Calu3 (cell line): ENCODE measurements around the gene P3H2. TPM values are rescaled to one million over a fixed set of nuclear protein-coding genes. Genes with fewer than 3 reads are reported as not detected.
"Not testable (repeated sequence)": the region's sequence is repeated elsewhere in the genome, so short reads cannot be mapped to it uniquely, and the experiment has no call there.

Source experiments
- BruUV-seq: library from RNA; stranded (reverse); fragments of 400-500 nt; replicated peaks from 2 replicates; lab custom pipeline; 2021; lab: Mats Ljungman, UMichigan
- CTCF ChIA-PET: fragments of 300-600 bp; sonication (Branson Sonifier 250); formaldehyde crosslinking; loops from one replicate; lab custom pipeline; 2022; ENCODE audit warnings: antibody characterized with exemption; lab: Charles Lee
- DNase-seq: peaks from one replicate; pipeline ENCODE4 v3.0.0; 2022
- H3K27ac Mint-ChIP-seq: one replicate; pipeline ENCODE4 v1.8.0; 2022; ENCODE audit warnings: mixed read lengths; ENCODE audit not compliant: unreplicated experiment
- H3K27me3 Mint-ChIP-seq: one replicate; pipeline ENCODE4 v1.8.0; 2022; ENCODE audit warnings: mixed read lengths; ENCODE audit not compliant: unreplicated experiment
- H3K36me3 Mint-ChIP-seq: one replicate; pipeline ENCODE4 v1.8.0; 2022; ENCODE audit warnings: mild to moderate bottlenecking, moderate library complexity, mixed read lengths; ENCODE audit not compliant: insufficient read depth, unreplicated experiment
- H3K4me1 Mint-ChIP-seq: one replicate; pipeline ENCODE4 v1.8.0; 2022; ENCODE audit warnings: mild to moderate bottlenecking, low read depth, mixed read lengths; ENCODE audit not compliant: unreplicated experiment
- H3K4me3 Mint-ChIP-seq: one replicate; pipeline ENCODE4 v1.8.0; 2022; ENCODE audit warnings: mild to moderate bottlenecking, low read depth, moderate library complexity, mixed read lengths; ENCODE audit not compliant: unreplicated experiment
- H3K9me3 Mint-ChIP-seq: one replicate; pipeline ENCODE4 v1.8.0; 2022; ENCODE audit warnings: low read depth, mixed read lengths; ENCODE audit not compliant: unreplicated experiment
- CTCF ChIP-seq: fragments of 200-600 bp; IDR thresholded peaks from one replicate; pipeline ENCODE4 v1.8.0; 2022; ENCODE audit warnings: antibody characterized with exemption; ENCODE audit not compliant: unreplicated experiment
- intact Hi-C: fragments of 100-400 bp; cut with micrococcal nuclease; formaldehyde crosslinking; loops from one replicate; pipeline ENCODE4 v1.10.0; 2022; ENCODE audit not compliant: unreplicated experiment
- total RNA-seq: library from RNA; stranded (reverse); gene quantifications from 2 replicates; pipeline ENCODE4 v1.2.3, GENCODE V29; 2022

Gene P3H2
- total RNA-seq, 1 experiment from 2014 or later = 7.1 TPM

GRCh38 chr3:189961522-189962161, 159.1 kb downstream of the P3H2 start:
- Mint-ChIP-seq H3K4me1 (peaks cover 11% of the 10 kb centered on the region), H3K27me3 (no peaks in the 10 kb centered on the region), H3K9me3 (no peaks in the 10 kb centered on the region), H3K4me3 (no peak overlapping the region), H3K27ac (no peak overlapping the region), H3K36me3 (no peaks in the 10 kb centered on the region)
- no TSS peak for BruUV-seq
- CTCF ChIA-PET = interaction anchor here (0.7 to 2.3 kb wide), 20 partner anchors 11 to 1416 kb away, joined by 3 to 19 read pairs (median 4); partner anchors contain the start of genes CLDN1, IL1RAP and P3H2
- intact Hi-C loops = loop anchor here (1.0 to 10.0 kb wide), 8 partner anchors 161 to 1091 kb away; partner anchors contain the start of gene P3H2
- DNase-seq = peak; percentile 91
- peak; percentile 90 for TF ChIP-seq CTCF

GRCh38 chr3:189961086-189961485, 159.6 kb downstream of the P3H2 start:
- not testable (repeated sequence) for DNase-seq, H3K27ac Mint-ChIP-seq, BruUV-seq, H3K4me3 Mint-ChIP-seq, H3K36me3 Mint-ChIP-seq, H3K9me3 Mint-ChIP-seq, H3K27me3 Mint-ChIP-seq
- H3K4me1 Mint-ChIP-seq = peaks cover 11% of the 10 kb centered on the region
- CTCF ChIA-PET = interaction anchor here (0.5 to 2.3 kb wide), 21 partner anchors 11 to 1417 kb away, joined by 3 to 19 read pairs (median 4); partner anchors contain the start of genes CLDN1, IL1RAP and P3H2
- intact Hi-C loops = loop anchor here (1.0 to 10.0 kb wide), 8 partner anchors 161 to 1091 kb away; partner anchors contain the start of gene P3H2

GRCh38 chr3:189954733-189955665, 165.7 kb downstream of the P3H2 start:
- Mint-ChIP-seq H3K36me3 (no peaks in the 10 kb centered on the region), H3K9me3 (no peaks in the 10 kb centered on the region), H3K4me1 (peaks cover 11% of the 10 kb centered on the region), H3K4me3 (no peak overlapping the region), H3K27me3 (no peaks in the 10 kb centered on the region), H3K27ac (no peak overlapping the region)
- intact Hi-C loops = no loop called here
- TF ChIP-seq CTCF = no peak
- DNase-seq = no peak
- CTCF ChIA-PET = no interaction called here
- BruUV-seq = no TSS peak

GRCh38 chr3:189953551-189953950, 167.1 kb downstream of the P3H2 start:
- H3K36me3 Mint-ChIP-seq = no peaks in the 10 kb centered on the region
- no peaks in the 10 kb centered on the region for H3K9me3 Mint-ChIP-seq
- no TSS peak for BruUV-seq
- no peak for DNase-seq
- intact Hi-C loops = no loop called here
- peaks cover 7% of the 10 kb centered on the region for H3K4me1 Mint-ChIP-seq
- H3K4me3 Mint-ChIP-seq = no peak overlapping the region
- CTCF ChIA-PET = interaction anchor here (0.7 kb wide), 1 partner anchor 690 kb away, joined by 6 read pairs; no protein-coding TSS in a partner anchor
- no peak overlapping the region for H3K27ac Mint-ChIP-seq
- H3K27me3 Mint-ChIP-seq = no peaks in the 10 kb centered on the region
- no peak for TF ChIP-seq CTCF
